Measurements from ENCODE around the gene ADORA2B. TPM values are rescaled to one million over a fixed set of nuclear protein-coding genes. Genes with fewer than 3 reads are reported as not detected.

The ADORA2B gene
- total and polyA plus RNA-seq, 2 of the 8 experiments (the other 6 are each of a cell fraction or from before 2014, with no cell fraction given): 2.6 to 8.2 TPM

DNA sequence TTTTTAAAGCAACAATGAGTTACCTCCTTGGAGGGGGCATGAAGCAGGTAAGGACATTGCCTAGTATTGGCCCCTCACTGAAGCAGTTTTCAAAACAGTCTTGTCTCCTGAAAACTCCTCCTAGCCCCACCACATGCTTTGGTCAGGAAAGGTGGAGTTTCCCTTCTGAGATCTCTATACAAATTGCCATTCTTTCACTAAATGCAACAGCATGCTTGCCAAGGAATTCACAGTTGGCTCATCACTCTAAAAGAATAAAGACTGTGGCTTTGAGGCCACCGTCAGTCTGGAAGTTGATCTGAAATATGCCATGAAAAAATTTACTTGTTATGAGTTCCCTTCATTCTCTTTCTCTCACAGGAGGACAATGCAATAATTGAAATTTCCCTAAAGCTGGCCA lies 58.9 kb downstream of the ADORA2B start:
- Histone ChIP-seq H2AK5ac (ENCODE audit: low read depth, low read length) (no peak overlapping the region), H3K56ac (replicated peaks; ENCODE audit: insufficient read length, low read depth, low read length) (no peak overlapping the region), H2BK5ac (ENCODE audit: low read depth, low read length) (no peak overlapping the region), H2AFZ (ENCODE audit: low read length) (no peak overlapping the region), H2BK15ac (ENCODE audit: low read length) (no peak overlapping the region), H3K23ac (ENCODE audit: insufficient read length) (no peak overlapping the region), H4K20me1 (replicated peaks in 1 of 2; ENCODE audit: control insufficient read depth in 1 of 2, insufficient read depth in 2 of 2, low read length in 2 of 2) (peaks cover 3 to 6% of the 10 kb centered on the region in 2 experiments), H3K27ac (ENCODE audit: low read depth, low read length) (no peak overlapping the region), H3K4ac (replicated peaks; ENCODE audit: insufficient read length, low read depth, low read length) (no peak overlapping the region), H2BK120ac (replicated peaks; ENCODE audit: low read depth, low read length) (no peak overlapping the region), H3K79me2 (ENCODE audit: control insufficient read depth in 1 of 2, insufficient read depth in 2 of 2, low read length in 2 of 2) (peaks cover 10 to 29% of the 10 kb centered on the region in 2 experiments), H3K4me1 (replicated peaks in 1 of 4; ENCODE audit: control insufficient read depth in 3 of 4, insufficient read depth in 4 of 4, low read length in 3 of 4) (peaks cover 0 to 6% (median 2%) of the 10 kb centered on the region in 4 experiments; a peak in 3 of 7 replicates), H4K91ac (replicated peaks; ENCODE audit: insufficient read length, low read length) (no peak overlapping the region), H4K8ac (ENCODE audit: extremely low read depth, insufficient read depth, low read length) (no peak overlapping the region), H3K23me2 (ENCODE audit: low read depth, low read length) (peaks cover 4% of the 10 kb centered on the region), H3K27me3 (replicated peaks in 1 of 4; ENCODE audit: control insufficient read depth in 3 of 4, extremely low read depth in 1 of 4, insufficient read depth in 3 of 4, low read length in 3 of 4) (no peaks in the 10 kb centered on the region), H3K18ac (ENCODE audit: extremely low read depth, low read length) (no peak overlapping the region), H3K4me2 (ENCODE audit: insufficient read depth in 1 of 2, low read depth in 2 of 2, low read length in 2 of 2) (no peak overlapping the region), H3K14ac (ENCODE audit: insufficient read length) (no peak overlapping the region), H3K36me3 (ENCODE audit: control insufficient read depth in 2 of 4, insufficient read depth in 4 of 4, low read length in 3 of 4) (peaks cover 41 to 76% (median 67%) of the 10 kb centered on the region in 4 experiments), H3K9me3 (ENCODE audit: insufficient read depth in 2 of 2, low read depth in 1 of 2, low read length in 1 of 2) (no peaks in the 10 kb centered on the region; a peak in 2 of 4 replicates), H4K5ac (ENCODE audit: insufficient read length, low read depth, low read length) (no peak overlapping the region), H3K9ac (replicated peaks in 1 of 4; ENCODE audit: extremely low read depth in 1 of 4, low read depth in 3 of 4, low read length in 3 of 4) (no peak overlapping the region), H2BK20ac (ENCODE audit: low read length) (no peak overlapping the region), H2BK12ac (ENCODE audit: low read depth, low read length) (no peak overlapping the region), H3K4me3 (ENCODE audit: extremely low read depth in 1 of 4, insufficient read depth in 2 of 4, low read depth in 3 of 4, low read length in 4 of 4) (no peak overlapping the region), H3K79me1 (ENCODE audit: low read depth, low read length) (peaks cover 8% of the 10 kb centered on the region)
- FAIRE-seq: no peak
- POLR2A ChIA-PET (ENCODE audit: partially characterized antibody): no interaction called here
- CTCF ChIA-PET (ENCODE audit: partially characterized antibody): no interaction called here
- no peak for TF ChIP-seq BRCA1 (IDR thresholded peaks at IDR 0.05; ENCODE audit: low read depth, low read length)
- TF ChIP-seq RXRA (IDR thresholded peaks at IDR 0.05; ENCODE audit: insufficient read depth, low read depth, low read length): no peak
- TF ChIP-seq EP300 (IDR thresholded peaks at IDR 0.05; ENCODE audit: borderline replicate concordance in 1 of 2, low read depth in 2 of 2, low read length in 2 of 2): no peak
- no peak for TF ChIP-seq FOSL1 (IDR thresholded peaks at IDR 0.05; ENCODE audit: insufficient read depth, low read depth, low read length)
- no peak for TF ChIP-seq SAP30 (IDR thresholded peaks at IDR 0.05; ENCODE audit: insufficient read depth, insufficient replicate concordance, low read length)
- no peak for TF ChIP-seq EZH2 (IDR thresholded peaks at IDR 0.05; ENCODE audit: low read depth, low read length, severe bottlenecking)
- DNase-seq (ENCODE audit: low read depth in 1 of 2, low spot score in 2 of 2): no peak
- WGBS, 2 experiments (ENCODE audit: extremely low coverage in 1 of 2, insufficient coverage in 1 of 2, insufficient read length in 1 of 2, insufficient replicate concordance in 2 of 2, low coverage in 1 of 2, low lambda C conversion rate in 2 of 2, missing lambda C conversion rate in 1 of 2): 88% methylated on average over 1 of the region's 1 CpG; no CpG with 5 or more reads in 1 of the 2 experiments
